Measurements from ENCODE around the gene VEGFA.

Gene VEGFA

GRCh38 chr6:43820486-43820885 is 50.5 kb downstream of the VEGFA start:
- DNase-seq (ENCODE audit: low spot score) (no peak), FAIRE-seq (no peak)

- no peak for DNase-seq (ENCODE audit: low spot score)
- FAIRE-seq = no peak
These were observed 51.3 kb downstream of the VEGFA start for GRCh38 chr6:43821101-43821886.

- FAIRE-seq (no peak), DNase-seq (ENCODE audit: low spot score) (no peak)
These were observed 53.4 kb downstream of the VEGFA start for GRCh38 chr6:43823390-43823789.

GRCh38 chr6:43823879-43824702 is 54.1 kb downstream of the VEGFA start:
- DNase-seq (ENCODE audit: low spot score) = peak; percentile 61

GRCh38 chr6:43824703-43825064 is 54.7 kb downstream of the VEGFA start:
- DNase-seq (ENCODE audit: low spot score) = no peak
- FAIRE-seq = no peak

More at GRCh38 chr6:43823879-43824702, 54.1 kb downstream of the VEGFA start:
- FAIRE-seq = peak; percentile 74

- DNase-seq (ENCODE audit: low spot score) = no peak
- FAIRE-seq = no peak
These were observed 55.4 kb downstream of the VEGFA start for GRCh38 chr6:43825187-43826115.

- FAIRE-seq (no peak), DNase-seq (ENCODE audit: low spot score) (peak; percentile 9)
These were observed 56.7 kb downstream of the VEGFA start for GRCh38 chr6:43826730-43827129.

- FAIRE-seq (no peak), DNase-seq (ENCODE audit: low spot score) (no peak)
These were observed 57.9 kb downstream of the VEGFA start for GRCh38 chr6:43827898-43828297.

GRCh38 chr6:43828711-43829110 is 58.7 kb downstream of the VEGFA start:
- no peak for FAIRE-seq
- DNase-seq (ENCODE audit: low spot score) = no peak

- DNase-seq (ENCODE audit: low spot score) = no peak
- FAIRE-seq = no peak
These were observed 59.5 kb downstream of the VEGFA start for GRCh38 chr6:43829470-43829869.

GRCh38 chr6:43830775-43831174 is 60.8 kb downstream of the VEGFA start:
- no peak for DNase-seq (ENCODE audit: low spot score)
- FAIRE-seq = no peak

- FAIRE-seq (no peak), DNase-seq (ENCODE audit: low spot score) (no peak)
These were observed 61.2 kb downstream of the VEGFA start for GRCh38 chr6:43831191-43831590.

- FAIRE-seq = peak; percentile 90
- DNase-seq (ENCODE audit: low spot score) = peak; percentile 78
These were observed 63.4 kb downstream of the VEGFA start for GRCh38 chr6:43833223-43833995.

GRCh38 chr6:43833996-43834390 is 64.0 kb downstream of the VEGFA start:
- DNase-seq (ENCODE audit: low spot score) (no peak), FAIRE-seq (no peak)

GRCh38 chr6:43834528-43835155 is 64.6 kb downstream of the VEGFA start:
- FAIRE-seq (no peak), DNase-seq (ENCODE audit: low spot score) (no peak)

- FAIRE-seq = no peak
- no peak for DNase-seq (ENCODE audit: low spot score)
These were observed 65.9 kb downstream of the VEGFA start for GRCh38 chr6:43835872-43836419.
